GM12878 (cell line): Measurements from ENCODE around the gene CRACDL. TPM values are rescaled to one million over a fixed set of nuclear protein-coding genes. Genes with fewer than 3 reads are reported as not detected.
A peak's percentile ranks its signal among the peaks of the same experiment; 100 is the strongest.

Experiments
- ATAC-seq: fragments of 200-7000 bp; cut with Tn5 transposase; 3 replicates; pipeline ENCODE4 v1.9.1; 2020; ENCODE audit warnings: mild to moderate bottlenecking, moderate library complexity
- BruUV-seq: library from RNA; stranded (reverse); fragments of 400-500 nt; replicated peaks from 2 replicates; lab custom pipeline; 2021; lab: Mats Ljungman, UMichigan
- CTCF ChIA-PET: fragments of 300-600 bp; sonication (Branson Sonifier 250); formaldehyde crosslinking; extraction: SDS; loops from one replicate; lab custom pipeline; 2021; ENCODE audit warnings: inconsistent platforms; lab: Yijun Ruan, JAX
- POLR2A ChIA-PET: fragments of 350-600 bp; formaldehyde crosslinking; extraction: SDS; loops from one replicate; lab custom pipeline; 2021; ENCODE audit warnings: inconsistent platforms; lab: Charles Lee
- RAD21 ChIA-PET: fragments of 300-600 bp; sonication (Branson Sonifier 250); formaldehyde crosslinking; loops from one replicate; lab custom pipeline; 2023; ENCODE audit warnings: antibody characterized with exemption; ENCODE audit not compliant: unreplicated experiment; lab: Charles Lee
- SMC1A ChIA-PET: fragments of 300-600 bp; sonication (Branson Sonifier 250); formaldehyde crosslinking; loops from one replicate; lab custom pipeline; 2023; ENCODE audit not compliant: unreplicated experiment, uncharacterized antibody; lab: Charles Lee
- DNase-seq: peaks from one replicate; pipeline ENCODE4 v3.0.0-alpha.2; 2011; ENCODE audit warnings: low read depth, low spot score
- FAIRE-seq: peaks from 3 replicates; lab custom pipeline; 2011; peaks lifted over from hg19 to GRCh38; lab: Jason Lieb, UNC
- H2AFZ ChIP-seq: 2 replicates; pipeline ENCODE4 v1.6.0; 2011; ENCODE audit warnings: low read depth, low read length, control low read depth; ENCODE audit not compliant: control insufficient read depth
- H3K27ac ChIP-seq: 2 replicates; pipeline ENCODE4 v1.5.1; 2011; ENCODE audit warnings: control low read depth; ENCODE audit not compliant: control insufficient read depth, insufficient read depth
- H3K27me3 ChIP-seq, 2 experiments: replicated peaks in 1 of 2; 2 replicates each; pipeline versions ENCODE4 v1.6.0 to v1.6.1; 2011; ENCODE audit warnings: low read length in 1 of 2; ENCODE audit not compliant: control insufficient read depth in 2 of 2, insufficient read depth in 2 of 2
- H3K36me3 ChIP-seq, 2 experiments: 2 replicates each; pipeline ENCODE4 v1.5.1; 2011; ENCODE audit warnings: low read length in 1 of 2; ENCODE audit not compliant: control insufficient read depth in 2 of 2, insufficient read depth in 2 of 2
- H3K4me1 ChIP-seq: 2 replicates; pipeline ENCODE4 v1.6.1; 2011; ENCODE audit warnings: mild to moderate bottlenecking, low read length, moderate library complexity, mixed read lengths; ENCODE audit not compliant: control insufficient read depth, insufficient read depth
- H3K4me2 ChIP-seq: 2 replicates; pipeline ENCODE4 v1.6.0; 2011; ENCODE audit warnings: control low read depth; ENCODE audit not compliant: control insufficient read depth, insufficient read depth
- H3K4me3 ChIP-seq: fragments of 200-600 bp; sonication (generic); 2 replicates; pipeline ENCODE4 v1.5.1; 2016
- H3K79me2 ChIP-seq: 2 replicates; pipeline ENCODE4 v1.6.0; 2011; ENCODE audit warnings: low read length; ENCODE audit not compliant: control insufficient read depth, insufficient read depth
- H3K9ac ChIP-seq: 2 replicates; pipeline ENCODE4 v1.8.0; 2011; ENCODE audit warnings: low read length, control low read depth, mixed read lengths; ENCODE audit not compliant: control insufficient read depth, insufficient read depth
- H3K9me3 ChIP-seq: replicated peaks from 3 replicates; pipeline ENCODE4 v1.5.1; 2011; ENCODE audit warnings: mild to moderate bottlenecking, low read length; ENCODE audit not compliant: control insufficient read depth, insufficient read depth
- H4K20me1 ChIP-seq: 2 replicates; pipeline ENCODE4 v1.6.0; 2011; ENCODE audit not compliant: control insufficient read depth, insufficient read depth
- ASH2L ChIP-seq: fragments of 300-600, 200-600 bp; sonication (generic); IDR thresholded peaks from 2 replicates; pipeline ENCODE4 v1.6.1; 2017; ENCODE audit warnings: low read depth, mild to moderate bottlenecking, borderline replicate concordance
- ATF7 ChIP-seq: fragments of 450-650 bp; IDR thresholded peaks from 2 replicates; pipeline ENCODE4 v1.6.1; 2016; ENCODE audit warnings: low read depth, mild to moderate bottlenecking
- BCL3 ChIP-seq: IDR thresholded peaks from 2 replicates; pipeline ENCODE4 v1.6.1; 2011; ENCODE audit warnings: borderline replicate concordance, low read depth, mild to moderate bottlenecking, moderate library complexity, low read length; ENCODE audit not compliant: insufficient read depth, poor library complexity, severe bottlenecking
- CEBPZ ChIP-seq: fragments of 150-350 bp; IDR thresholded peaks from 2 replicates; pipeline ENCODE4 v1.6.1; 2016; ENCODE audit warnings: low read depth, low read length
- CHD2 ChIP-seq: IDR thresholded peaks from 2 replicates; pipeline ENCODE4 v1.6.1; 2011; ENCODE audit warnings: low read depth, low read length, improper control_type of control experiment, borderline replicate concordance
- EP300 ChIP-seq, 2 experiments: fragments of 150-350 bp in 1 of 2; IDR thresholded peaks; 2 replicates each; pipeline ENCODE4 v1.6.1; 2011 to 2012; ENCODE audit warnings: low read depth in 2 of 2, low read length in 2 of 2, borderline replicate concordance in 1 of 2, improper control_type of control experiment in 1 of 2, inconsistent platforms in 1 of 2; ENCODE audit not compliant: control insufficient read depth in 1 of 2
- ETV6 ChIP-seq, 2 experiments: fragments of 450-650 bp in 1 of 2; IDR thresholded peaks in 1 of 2; conservative IDR thresholded peaks in 1 of 2; 2 replicates each; pipeline ENCODE4 v1.6.1; 2014; ENCODE audit warnings: antibody characterized with exemption in 1 of 2, borderline replicate concordance in 1 of 2, low read depth in 1 of 2, mild to moderate bottlenecking in 1 of 2, moderate library complexity in 1 of 2
- GABPA ChIP-seq: IDR thresholded peaks from 2 replicates; pipeline ENCODE4 v1.6.1; 2014; ENCODE audit warnings: antibody characterized with exemption, low read depth, mild to moderate bottlenecking, inconsistent platforms
- HCFC1 ChIP-seq: fragments of 150-350 bp; IDR thresholded peaks from 2 replicates; pipeline ENCODE4 v1.6.1; 2014; ENCODE audit warnings: low read length
- JUND ChIP-seq: IDR thresholded peaks from 2 replicates; pipeline ENCODE4 v1.6.1; 2012; ENCODE audit warnings: low read depth, mild to moderate bottlenecking, low read length, improper control_type of control experiment, moderate library complexity
- MYB ChIP-seq: fragments of 150-350 bp; IDR thresholded peaks from 2 replicates; pipeline ENCODE4 v1.6.1; 2014; ENCODE audit warnings: mild to moderate bottlenecking, low read depth, low read length, borderline replicate concordance
- NBN ChIP-seq: fragments of 450-650 bp; IDR thresholded peaks from 2 replicates; pipeline ENCODE4 v1.6.1; 2016
- NFYA ChIP-seq: IDR thresholded peaks from 2 replicates; pipeline ENCODE4 v1.6.1; 2011; ENCODE audit warnings: low read depth, mild to moderate bottlenecking, low read length, improper control_type of control experiment, borderline replicate concordance
- RCOR1 ChIP-seq: conservative IDR thresholded peaks from 2 replicates; pipeline ENCODE4 v1.6.1; 2012; ENCODE audit warnings: low read depth, low read length, improper control_type of control experiment
- SPI1 ChIP-seq: IDR thresholded peaks from 2 replicates; pipeline ENCODE4 v1.6.1; 2011; ENCODE audit warnings: low read depth, mild to moderate bottlenecking, low read length, moderate library complexity, borderline replicate concordance; ENCODE audit not compliant: insufficient read depth
- STAT1 ChIP-seq: fragments of 450-650 bp; conservative IDR thresholded peaks from 2 replicates; pipeline ENCODE4 v1.6.1; 2014; ENCODE audit warnings: antibody characterized with exemption, mild to moderate bottlenecking
- TAF1 ChIP-seq: IDR thresholded peaks from 2 replicates; pipeline ENCODE4 v1.6.1; 2011; ENCODE audit warnings: mild to moderate bottlenecking, low read depth, low read length, borderline replicate concordance
- TARDBP ChIP-seq: IDR thresholded peaks from 2 replicates; pipeline ENCODE4 v1.6.1; 2016; ENCODE audit warnings: borderline replicate concordance
- YBX1 ChIP-seq: fragments of 450-650 bp; IDR thresholded peaks from 2 replicates; pipeline ENCODE4 v1.6.1; 2016; ENCODE audit warnings: antibody characterized with exemption
- ZZZ3 ChIP-seq: IDR thresholded peaks from 2 replicates; pipeline ENCODE4 v1.6.1; 2011; ENCODE audit warnings: low read depth; ENCODE audit not compliant: control insufficient read depth, insufficient read length
- WGBS: methylation state at CpG from one replicate; pipeline ENCODE4 v1.1.6; 2016; ENCODE audit warnings: low lambda C conversion rate; ENCODE audit not compliant: insufficient replicate concordance, insufficient coverage; ENCODE audit errors: missing lambda C conversion rate; 5-methylcytosine and 5-hydroxymethylcytosine counted together
- in situ Hi-C: fragments of 300-500 bp; cut with MboI; formaldehyde crosslinking; loops from 9 replicates; pipeline ENCODE4 v1.14.3; 2018; ENCODE audit warnings: mixed read lengths
- intact Hi-C: fragments of 100-400 bp; cut with micrococcal nuclease; formaldehyde crosslinking; loops from one replicate; pipeline ENCODE4 v1.14.2; 2022; ENCODE audit not compliant: unreplicated experiment
- polyA plus RNA-seq, 11 experiments: library from polyadenylated mRNA; depleted of rRNA in 4 of 11; unstranded in 6 of 11; stranded (reverse) in 5 of 11; fragments of >200 nt; fragmentation: Nextera tagmentation in 4 of 11; fragmentation: Illumina TruSeq in 1 of 11; extraction: Ambion mirVana in 4 of 11; extraction: Trizol in 1 of 11; gene quantifications; 1 replicate in 1 of 11; 2 replicates in 10 of 11; pipeline versions ENCODE4 v1.2.1 to v1.2.3, GENCODE V29; 2011 to 2016; ENCODE audit warnings: inconsistent platforms in 2 of 11, missing spikeins in 2 of 11, low read depth in 1 of 11
- total RNA-seq, 4 experiments: library from RNA; depleted of rRNA in 3 of 4; stranded (reverse); fragments of >200 nt in 3 of 4; fragmentation: Illumina TruSeq in 1 of 4; extraction: Trizol in 1 of 4; gene quantifications; 2 replicates each; pipeline versions ENCODE4 v1.2.1 to v1.2.3, GENCODE V29; 2013 to 2021

Gene CRACDL
- total and polyA plus RNA-seq, 10 of the 15 experiments (the other 5 are each of a cell fraction or from before 2014, with no cell fraction given): 0.03 to 0.72 (median 0.14) TPM

- intact Hi-C loops (no loop called here), in situ Hi-C loops (no loop called here)
- 59% methylated on average over 3 of the region's 3 CpGs for WGBS
- TF ChIP-seq ETV6 (conservative IDR thresholded peaks at IDR 0.05 in 1 of 2, IDR thresholded peaks at IDR 0.05 in 1 of 2; ENCODE audit: borderline replicate concordance in 1 of 2, low read depth in 1 of 2) (no peak), JUND (no peak), HCFC1 (no peak), MYB (no peak), NBN (no peak), ASH2L (no peak), YBX1 (no peak), BCL3 (no peak), NFYA (no peak), SPI1 (no peak), CEBPZ (no peak), EP300 (IDR thresholded peaks at IDR 0.05; ENCODE audit: borderline replicate concordance in 1 of 2, control insufficient read depth in 1 of 2, low read depth in 2 of 2, low read length in 2 of 2) (no peak), GABPA (no peak), RCOR1 (no peak), TARDBP (no peak), TAF1 (no peak), ZZZ3 (no peak), CHD2 (no peak), STAT1 (no peak), ATF7 (no peak)
- no peak for DNase-seq
- Histone ChIP-seq H3K4me1 (no peaks in the 10 kb centered on the region; the same call in 1 of the 2 replicates), H3K27me3 (no peaks in the 10 kb centered on the region), H3K9ac (no peak overlapping the region), H3K4me2 (no peak overlapping the region), H4K20me1 (no peaks in the 10 kb centered on the region), H3K36me3 (no peaks in the 10 kb centered on the region), H2AFZ (no peak overlapping the region), H3K79me2 (no peaks in the 10 kb centered on the region), H3K4me3 (no peak overlapping the region), H3K27ac (no peak overlapping the region), H3K9me3 (no peaks in the 10 kb centered on the region)
- ChIA-PET SMC1A (interaction anchor here (1.3 kb wide), 1 partner anchor 34 kb away, joined by 3 read pairs; no protein-coding TSS in a partner anchor), CTCF (interaction anchor here (1.3 kb wide), 1 partner anchor 39 kb away, joined by 3 read pairs; no protein-coding TSS in a partner anchor), RAD21 (no interaction called here), POLR2A (no interaction called here)
- no peak for FAIRE-seq
- ATAC-seq: 0 out of 3 replicates have a peak, but pooled peaks have one; percentile 15
- BruUV-seq: no TSS peak
Observed at GRCh38 chr2:98876741-98877140, 59.3 kb downstream of the CRACDL start.
